GM10266 (cell line): ENCODE measurements around the gene IDH3B.

Experiments
- DNase-seq: peaks from one replicate; pipeline ENCODE4 v3.0.0; 2012; ENCODE audit errors: extremely low spot score
- TF ChIP-seq, protein P1 (sequence below): IDR thresholded peaks from 2 replicates; pipeline ENCODE4 v1.5.1; 2012; ENCODE audit warnings: mild to moderate bottlenecking, low read depth; ENCODE audit not compliant: control insufficient read depth, insufficient read depth; ENCODE audit errors: missing control alignments

Gene IDH3B

DNA sequence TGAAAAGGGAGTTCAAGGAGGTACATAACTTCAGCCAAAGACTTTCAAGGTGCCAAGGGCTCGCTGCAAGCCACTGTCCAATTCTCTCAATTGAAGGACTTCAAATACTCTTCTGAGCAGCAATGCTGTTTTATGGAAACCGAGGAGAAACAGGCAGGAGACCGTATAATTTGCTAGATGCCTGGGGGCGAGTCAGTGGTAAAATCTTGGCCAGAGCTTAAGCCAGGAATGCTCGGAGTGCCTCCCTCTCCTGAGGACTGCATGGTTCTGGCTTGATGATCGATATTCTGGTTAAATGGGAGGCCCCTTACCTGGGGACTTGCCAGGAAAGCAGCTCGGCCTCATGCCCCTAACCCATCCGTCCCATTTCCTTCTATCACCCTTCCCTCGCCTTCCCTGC is 47.4 kb downstream of the IDH3B start:
- TF ChIP-seq, protein P1, sequence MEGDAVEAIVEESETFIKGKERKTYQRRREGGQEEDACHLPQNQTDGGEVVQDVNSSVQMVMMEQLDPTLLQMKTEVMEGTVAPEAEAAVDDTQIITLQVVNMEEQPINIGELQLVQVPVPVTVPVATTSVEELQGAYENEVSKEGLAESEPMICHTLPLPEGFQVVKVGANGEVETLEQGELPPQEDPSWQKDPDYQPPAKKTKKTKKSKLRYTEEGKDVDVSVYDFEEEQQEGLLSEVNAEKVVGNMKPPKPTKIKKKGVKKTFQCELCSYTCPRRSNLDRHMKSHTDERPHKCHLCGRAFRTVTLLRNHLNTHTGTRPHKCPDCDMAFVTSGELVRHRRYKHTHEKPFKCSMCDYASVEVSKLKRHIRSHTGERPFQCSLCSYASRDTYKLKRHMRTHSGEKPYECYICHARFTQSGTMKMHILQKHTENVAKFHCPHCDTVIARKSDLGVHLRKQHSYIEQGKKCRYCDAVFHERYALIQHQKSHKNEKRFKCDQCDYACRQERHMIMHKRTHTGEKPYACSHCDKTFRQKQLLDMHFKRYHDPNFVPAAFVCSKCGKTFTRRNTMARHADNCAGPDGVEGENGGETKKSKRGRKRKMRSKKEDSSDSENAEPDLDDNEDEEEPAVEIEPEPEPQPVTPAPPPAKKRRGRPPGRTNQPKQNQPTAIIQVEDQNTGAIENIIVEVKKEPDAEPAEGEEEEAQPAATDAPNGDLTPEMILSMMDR, result no peak
- no peak for DNase-seq

DNA sequence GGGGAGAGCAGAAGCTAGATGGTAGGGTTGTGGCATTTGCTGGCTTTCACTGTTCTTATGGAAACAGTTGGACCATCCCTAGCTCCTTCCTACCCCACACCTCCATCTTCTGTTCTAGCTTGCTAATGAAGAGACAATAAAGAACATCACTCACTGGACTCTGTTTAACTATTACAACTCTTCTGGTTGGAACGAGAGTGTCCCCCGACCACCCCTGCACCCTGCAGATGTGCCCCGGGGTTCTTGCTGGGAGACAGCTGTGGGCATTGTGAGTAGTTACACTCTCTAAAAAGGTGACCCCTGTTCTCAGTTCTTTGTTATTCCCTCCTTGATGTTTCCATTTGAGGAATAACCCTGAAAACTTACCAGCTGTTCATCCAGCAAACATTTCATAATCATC is 51.9 kb downstream of the IDH3B start:
- DNase-seq, result no peak
- TF ChIP-seq, protein P1, result no peak

DNA sequence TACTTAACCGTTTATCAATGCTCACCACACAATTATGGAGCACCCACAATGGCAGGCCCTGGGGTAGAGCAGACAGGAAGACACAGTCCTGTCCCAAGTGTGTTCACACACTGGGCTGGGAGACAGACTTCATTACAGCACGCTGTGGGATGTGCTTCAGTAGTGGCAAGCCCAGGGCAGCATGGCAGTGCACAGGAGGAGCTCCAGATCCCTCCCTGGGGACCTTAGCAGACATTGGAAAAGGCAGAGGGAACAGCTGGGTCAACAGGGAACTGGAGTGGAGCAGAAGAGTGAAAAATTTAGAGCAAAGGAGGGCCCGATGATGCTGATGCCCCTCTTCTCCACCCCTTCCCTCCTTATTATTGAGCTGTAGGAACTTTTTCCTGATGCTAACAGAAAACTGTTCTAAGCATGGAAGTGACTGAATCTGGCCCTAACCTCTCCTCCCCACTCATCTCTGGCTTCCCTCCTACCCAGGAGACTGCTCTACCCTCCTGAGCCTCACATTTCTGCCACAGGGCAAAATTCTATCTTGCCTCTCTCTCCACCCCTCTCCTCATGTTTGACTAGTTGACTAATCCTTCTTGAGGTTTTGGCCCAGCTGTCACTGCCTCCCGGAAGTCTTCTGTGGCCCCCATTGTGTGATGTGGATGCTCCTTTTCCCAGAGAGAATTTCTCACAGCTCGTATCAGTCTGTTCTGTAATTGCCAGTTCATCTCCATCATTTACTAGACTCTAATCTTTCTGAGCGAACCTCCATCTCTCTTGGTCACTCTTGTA is 52.9 kb downstream of the IDH3B start:
- TF ChIP-seq, protein P1, result no peak
- DNase-seq, result no peak

DNA sequence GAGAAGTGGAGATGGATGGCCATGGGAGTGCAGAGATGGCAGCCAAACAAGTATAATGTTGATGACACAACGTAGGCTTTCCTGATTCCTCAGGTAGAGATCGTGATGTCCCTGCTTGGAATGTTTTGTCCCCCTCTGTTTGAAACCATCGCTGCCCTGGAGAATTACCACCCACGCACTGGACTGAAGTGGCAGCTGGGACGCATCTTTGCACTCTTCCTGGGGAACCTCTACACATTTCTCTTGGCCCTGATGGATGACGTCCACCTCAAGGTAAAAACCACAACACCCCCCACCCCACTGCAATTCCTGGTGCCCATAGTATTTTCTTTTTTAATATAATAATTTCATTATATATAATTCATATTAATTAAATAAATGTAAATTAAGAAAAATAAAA is 53.7 kb downstream of the IDH3B start:
- DNase-seq, result no peak
- TF ChIP-seq, protein P1, result no peak
